CD4-positive, alpha-beta T cell treated with Interleukin-17A for 1 hour (primary cell): ENCODE measurements around the gene GABPB2.
A peak's percentile ranks its signal among the peaks of the same experiment; 100 is the strongest.
"Not testable (repeated sequence)": the region's sequence is repeated elsewhere in the genome, so short reads cannot be mapped to it uniquely, and the experiment has no call there.

Source experiments
- DNase-seq: peaks from one replicate; pipeline ENCODE4 v3.0.0-alpha.2; 2020

GABPB2 gene

DNA sequence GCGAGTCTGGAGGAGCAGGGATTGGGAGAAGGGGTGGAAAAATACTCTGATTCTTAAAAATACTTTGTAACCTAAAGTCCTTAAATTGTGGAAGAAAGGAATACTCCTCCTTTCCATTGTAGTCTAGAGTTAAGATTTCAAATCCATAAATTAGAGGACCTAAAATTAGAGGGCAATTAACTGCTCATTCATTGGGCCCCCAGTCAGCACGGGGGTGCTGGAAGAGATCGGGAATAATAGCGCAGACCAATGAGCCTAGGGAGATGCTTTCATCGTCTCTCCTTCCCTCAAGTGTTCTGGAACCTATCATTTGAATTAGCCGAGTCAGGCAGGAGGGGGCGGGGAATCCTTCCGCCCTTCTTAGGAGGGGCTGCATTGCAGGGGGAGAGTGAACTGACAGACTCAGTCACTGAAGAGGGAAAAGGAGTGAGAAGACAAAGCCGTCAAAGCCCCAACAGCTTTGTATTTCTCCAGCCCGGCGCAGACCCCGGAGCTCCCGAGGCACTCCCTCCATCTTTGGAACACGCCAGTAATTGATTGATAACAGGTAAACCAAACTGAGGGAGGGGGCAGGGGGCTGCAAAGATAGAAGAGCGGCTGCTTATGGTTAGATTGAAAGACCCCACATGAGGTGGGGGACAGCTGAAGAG, 10.4 kb upstream of the GABPB2 start, which contains the start of gene MLLT11:
MLLT11 (plus strand) TSS at position 391 of the 650 bp plus-strand sequence. CDS start 6,828 bp downstream, outside the sequence.
- peak; percentile 34 for DNase-seq

GRCh38 chr1:151060657-151061421, 9.7 kb upstream of the GABPB2 start:
- DNase-seq: no peak

DNA sequence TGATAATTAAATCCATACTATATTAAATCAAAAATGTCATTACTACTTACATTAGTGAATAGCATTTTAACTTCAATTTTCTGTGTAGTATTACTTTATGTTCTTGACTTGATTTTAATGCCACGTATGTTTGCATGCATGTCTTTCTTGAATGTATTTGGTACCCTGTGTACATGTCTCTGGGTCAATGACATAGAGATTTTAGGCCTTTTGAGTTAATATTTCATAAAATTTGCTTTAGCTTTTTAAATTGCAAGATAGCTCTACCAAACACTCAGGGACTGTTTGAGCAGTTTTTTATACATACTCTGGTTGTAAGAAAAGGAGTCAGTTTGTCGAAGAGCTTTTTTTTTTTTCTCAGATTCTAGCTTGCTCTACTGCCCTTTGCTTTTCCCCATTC, 8.9 kb upstream of the GABPB2 start:
- no peak for DNase-seq

- no peak for DNase-seq
These were observed 7.7 kb upstream of the GABPB2 start for GRCh38 chr1:151062741-151063371.

DNA sequence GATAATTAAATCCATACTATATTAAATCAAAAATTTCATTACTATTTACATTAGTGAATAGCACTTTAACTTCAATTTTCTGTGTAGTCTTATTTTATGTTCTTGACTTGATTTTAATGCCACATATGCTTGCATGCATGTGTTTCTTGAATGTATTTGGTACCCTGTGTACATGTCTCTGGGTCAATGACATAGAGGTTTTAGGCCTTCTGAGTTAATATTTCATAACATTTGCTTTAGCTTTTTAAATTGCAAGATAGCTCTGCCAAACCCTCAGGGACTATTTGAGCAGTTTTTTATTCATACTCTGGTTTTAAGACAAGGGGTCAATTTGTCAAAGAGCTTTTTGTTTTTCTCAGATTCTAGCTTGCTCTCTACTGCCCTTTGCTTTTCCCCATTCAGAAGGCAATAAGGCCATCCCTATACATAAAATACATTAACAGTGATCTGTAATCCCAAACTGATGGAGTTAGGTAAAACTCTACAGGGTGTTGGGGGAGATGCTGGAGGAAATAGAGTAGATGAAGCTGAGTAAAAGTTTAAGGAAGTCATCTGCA, 5.4 kb upstream of the GABPB2 start:
- DNase-seq: no peak

DNA sequence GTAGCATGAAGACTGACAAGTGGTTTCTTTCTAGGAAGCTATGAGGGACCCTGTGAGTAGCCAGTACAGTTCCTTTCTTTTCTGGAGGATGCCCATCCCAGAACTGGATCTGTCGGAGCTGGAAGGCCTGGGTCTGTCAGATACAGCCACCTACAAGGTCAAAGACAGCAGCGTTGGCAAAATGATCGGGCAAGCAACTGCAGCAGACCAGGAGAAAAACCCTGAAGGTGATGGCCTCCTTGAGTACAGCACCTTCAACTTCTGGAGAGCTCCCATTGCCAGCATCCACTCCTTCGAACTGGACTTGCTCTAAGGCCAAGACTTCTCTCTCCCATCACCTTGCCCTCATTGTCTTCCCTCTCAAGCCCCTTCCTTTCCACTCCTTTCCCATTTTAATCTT, 3.4 kb upstream of the GABPB2 start:
- no peak for DNase-seq

DNA sequence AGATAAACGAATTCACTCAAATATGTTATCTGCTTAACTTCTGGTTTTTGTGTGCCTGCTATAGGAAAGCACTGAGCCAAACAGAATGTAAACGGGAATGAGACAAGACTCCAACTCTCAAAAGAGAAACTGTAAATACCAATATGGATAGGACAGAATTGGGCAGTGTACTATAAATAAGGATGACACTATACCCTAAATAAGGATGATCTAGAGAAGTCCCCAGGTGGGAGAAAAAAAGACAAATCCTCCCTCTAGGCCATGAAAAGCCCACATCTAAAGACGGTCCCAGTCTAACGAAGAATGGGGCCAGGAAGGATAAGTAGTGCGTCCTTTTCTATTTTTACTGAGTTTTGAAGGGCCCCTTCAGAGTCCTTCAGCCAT, 1.5 kb upstream of the GABPB2 start:
- DNase-seq: no peak

DNA sequence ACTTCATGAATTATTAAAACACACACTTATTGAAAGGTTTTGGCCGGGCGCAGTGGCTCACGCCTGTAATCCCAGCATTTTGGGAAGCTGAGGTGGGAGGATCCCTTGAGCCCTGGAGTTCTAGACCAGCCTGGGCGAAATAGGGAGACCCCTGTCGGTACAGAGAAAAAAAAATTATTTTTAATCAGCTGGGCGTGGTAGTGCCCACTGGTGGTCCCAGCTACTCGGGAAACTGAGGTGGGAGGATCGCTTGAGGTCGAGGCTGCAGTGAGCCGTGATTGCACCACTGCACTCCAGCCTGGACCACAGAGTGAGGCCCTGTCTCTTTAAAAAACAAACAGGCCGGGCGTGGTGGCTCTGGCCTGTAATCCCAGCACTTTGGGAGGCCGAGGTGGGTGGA, 1.7 kb downstream of the GABPB2 start:
- no peak for DNase-seq

DNA sequence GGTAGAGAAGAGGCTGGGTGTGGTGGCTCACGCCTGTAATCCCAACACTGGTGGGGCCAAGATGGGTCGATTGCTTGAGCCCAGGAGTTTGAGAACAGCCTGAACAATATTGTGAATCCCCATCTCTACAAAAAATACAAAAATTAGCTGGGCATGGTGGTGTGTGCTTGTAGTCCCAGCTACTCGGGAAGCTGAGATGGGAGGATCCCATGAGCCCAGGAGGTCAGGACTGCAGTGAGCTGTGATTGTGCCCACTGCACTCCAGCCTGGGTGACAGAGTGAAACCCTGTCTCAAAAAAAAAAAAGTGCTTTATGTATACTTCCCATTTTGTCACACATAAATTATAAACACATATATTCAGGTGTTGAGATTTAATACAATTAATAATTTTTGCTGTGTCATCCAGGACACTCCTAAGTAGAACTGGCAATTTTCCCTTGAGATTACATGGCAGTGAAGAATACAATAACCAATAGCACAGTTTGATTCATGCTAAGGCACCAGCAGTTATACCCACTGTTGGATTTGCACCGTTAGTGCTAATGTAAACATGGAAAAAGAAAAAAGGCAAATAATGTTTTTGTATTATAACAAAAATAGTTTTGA, 15.5 kb downstream of the GABPB2 start:
- no peak for DNase-seq

DNA sequence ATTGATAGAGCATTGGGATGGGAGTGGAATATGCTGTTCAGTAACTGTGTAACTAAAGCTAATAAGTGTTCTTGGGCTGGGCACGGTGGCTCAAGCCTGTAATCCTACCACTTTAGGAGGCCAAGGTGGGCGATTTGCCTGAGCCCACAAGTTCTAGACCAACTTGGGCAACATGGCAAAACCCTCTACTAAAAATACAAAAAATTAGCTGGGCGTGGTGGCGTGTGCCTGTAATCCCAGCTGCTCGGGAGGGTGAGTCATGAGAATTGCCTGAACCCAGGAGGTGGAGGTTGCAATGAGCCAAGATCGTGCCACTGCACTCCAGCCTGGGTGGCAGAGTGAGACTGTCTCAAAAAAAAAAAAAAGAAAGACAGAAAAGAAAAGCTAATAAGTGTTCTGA, 26.9 kb downstream of the GABPB2 start:
- DNase-seq: not testable (repeated sequence)

DNA sequence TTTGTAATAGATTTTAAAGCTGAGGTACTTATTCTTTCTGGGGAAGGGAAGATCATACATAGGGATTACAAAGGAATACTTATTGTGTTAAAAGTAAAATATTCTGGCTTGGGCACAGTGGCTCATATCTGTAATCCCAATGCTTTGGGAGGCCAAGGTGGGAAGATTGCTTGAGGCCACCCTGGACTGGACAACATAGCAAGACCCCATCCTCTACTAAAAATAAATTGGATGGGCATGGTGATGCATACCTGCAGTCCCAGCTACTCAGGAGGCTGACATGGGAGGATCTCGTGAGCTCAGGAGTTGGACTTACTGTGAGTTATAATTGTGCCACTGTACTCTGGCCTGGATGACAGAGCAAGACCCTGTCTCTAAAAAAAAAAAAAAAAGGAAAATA, 27.6 kb downstream of the GABPB2 start:
- no peak for DNase-seq

GRCh38 chr1:151104630-151105029, 34.1 kb downstream of the GABPB2 start:
- DNase-seq: no peak

DNA sequence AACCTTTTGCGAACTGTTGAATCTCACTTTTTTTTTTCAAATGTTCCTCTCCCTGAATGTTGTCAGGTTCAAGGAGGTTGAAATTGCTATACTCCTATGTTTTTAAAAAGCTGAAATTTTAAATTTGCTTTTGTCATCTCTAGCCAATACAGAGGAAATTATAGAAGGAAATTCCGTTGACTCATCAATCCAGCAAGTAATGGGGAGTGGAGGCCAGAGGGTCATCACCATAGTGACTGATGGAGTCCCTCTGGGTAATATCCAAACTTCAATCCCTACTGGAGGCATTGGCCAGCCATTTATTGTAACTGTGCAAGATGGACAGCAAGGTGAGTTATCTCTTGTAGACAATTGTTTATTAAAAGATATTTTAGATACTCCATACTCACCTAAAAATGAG, 36.3 kb downstream of the GABPB2 start:
- DNase-seq: no peak

DNA sequence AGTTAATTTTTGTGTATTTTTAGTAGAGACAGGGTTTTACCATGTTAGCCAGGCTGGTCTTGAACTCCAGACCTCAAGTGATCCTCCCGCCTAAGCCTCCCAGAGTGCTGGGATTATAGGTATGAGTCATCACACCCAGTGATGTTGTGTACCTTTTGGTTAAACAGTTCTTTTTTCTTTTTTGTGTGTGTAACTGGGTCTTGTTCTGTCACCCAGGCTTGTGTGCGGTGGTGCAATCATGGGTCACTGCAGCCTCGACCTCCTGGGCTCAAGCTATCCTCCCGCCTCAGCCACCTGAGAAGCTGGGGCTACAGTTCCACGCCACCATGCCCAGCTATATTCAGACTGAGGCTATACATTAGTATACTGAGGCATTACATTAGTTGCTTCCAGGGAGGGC, 37.8 kb downstream of the GABPB2 start:
- no peak for DNase-seq

- DNase-seq: no peak
These were observed 43.3 kb downstream of the GABPB2 start for GRCh38 chr1:151113877-151114276.

DNA sequence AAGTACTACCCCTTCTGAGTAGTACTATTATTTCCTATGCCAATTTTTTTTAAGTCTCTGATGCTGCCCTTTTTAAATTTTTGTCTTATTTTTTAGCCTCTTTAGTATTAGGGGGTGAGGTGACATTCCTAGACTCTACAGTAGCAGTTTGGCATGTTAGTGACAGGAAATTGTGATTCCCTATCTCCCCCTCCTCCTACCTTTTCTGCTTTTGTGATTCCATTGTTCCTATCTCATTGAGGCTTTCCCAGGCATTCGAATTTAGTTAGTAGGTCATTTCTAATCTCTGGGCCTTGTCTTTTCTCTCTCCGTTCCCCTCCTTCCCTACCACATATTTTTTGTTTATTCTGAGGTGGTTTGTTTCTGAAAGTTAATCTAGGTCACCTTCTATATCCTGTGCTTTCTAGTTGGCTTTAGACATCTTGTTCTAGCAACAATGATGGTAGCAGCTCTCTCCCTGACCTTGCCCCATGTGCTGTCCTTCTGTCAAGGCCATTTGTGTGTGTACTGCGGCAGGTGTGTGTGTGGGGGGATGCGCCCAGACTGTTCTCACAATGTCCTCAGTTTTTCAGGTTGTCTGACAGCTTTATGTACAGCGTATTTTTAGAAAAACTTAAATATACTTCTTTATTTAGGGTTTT, 54.3 kb downstream of the GABPB2 start:
- DNase-seq: no peak

- DNase-seq: no peak
These were observed 58.2 kb downstream of the GABPB2 start for GRCh38 chr1:151128800-151129199.

DNA sequence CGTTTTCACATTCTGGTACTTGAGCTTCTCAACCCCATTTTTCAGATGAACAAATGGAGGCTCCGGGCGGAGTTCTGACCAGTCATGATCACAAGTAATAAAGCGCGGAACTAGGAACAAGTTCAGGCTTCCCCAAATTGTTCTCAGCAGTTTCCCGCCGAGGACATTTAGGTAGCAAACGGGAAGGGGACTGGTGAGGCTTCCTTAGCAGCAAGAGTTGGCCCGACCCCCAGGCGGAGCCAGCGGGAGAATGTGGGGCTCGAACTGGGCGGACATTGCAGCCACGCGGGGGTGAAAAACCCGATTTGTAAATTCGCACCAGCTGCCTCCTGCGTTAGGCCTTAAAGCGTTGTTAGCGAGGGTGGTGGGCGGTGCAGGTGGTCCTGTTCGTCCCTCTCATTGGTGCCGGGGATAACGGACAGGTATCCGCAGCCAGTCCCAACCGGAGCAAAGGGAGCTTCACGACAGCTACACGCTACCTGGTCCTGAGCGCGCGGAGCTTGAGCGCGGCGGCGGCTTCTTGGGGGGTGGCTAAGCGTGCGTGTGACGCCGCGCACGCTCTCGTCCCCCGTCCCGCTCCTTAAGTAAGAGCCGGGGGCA, 60.5 kb downstream of the GABPB2 start:
- peak; percentile 81 for DNase-seq

GRCh38 chr1:151131701-151132334, 61.3 kb downstream of the GABPB2 start:
- DNase-seq: no peak

- no peak for DNase-seq
These were observed 61.9 kb downstream of the GABPB2 start for GRCh38 chr1:151132335-151133017.
